K562 (cell line): ENCODE data around the gene PTPRG. TPM values are rescaled to one million over a fixed set of nuclear protein-coding genes. Genes with fewer than 3 reads are reported as not detected.

ENCODE experiments used
- ATAC-seq: fragments of 200-7000 bp; cut with Tn5 transposase; 3 replicates; pipeline ENCODE4 v1.9.1; 2020; ENCODE audit warnings: moderate library complexity
- BruUV-seq: library from RNA; stranded (reverse); fragments of 400-500 nt; replicated peaks from 2 replicates; lab custom pipeline; 2021; lab: Mats Ljungman, UMichigan
- CTCF ChIA-PET: fragments of 300-600 bp; formaldehyde crosslinking; extraction: SDS; loops from one replicate; lab custom pipeline; 2021; ENCODE audit warnings: low intra/inter-chr PET ratio; lab: Yijun Ruan, JAX
- POLR2A ChIA-PET: fragments of 300-600, 350-650 bp; sonication (Branson Sonifier 250); formaldehyde crosslinking; extraction: SDS; loops from one replicate; lab custom pipeline; 2021; ENCODE audit warnings: antibody characterized with exemption, inconsistent platforms; lab: Yijun Ruan, JAX
- DNase-seq, 4 experiments: peaks; one replicate each; pipeline versions ENCODE4 v3.0.0 to v3.0.0-alpha.2; 2011 to 2018; ENCODE audit warnings: low spot score in 3 of 4, mixed read lengths in 3 of 4; ENCODE audit errors: extremely low read depth in 1 of 4
- FAIRE-seq: peaks from 2 replicates; lab custom pipeline; 2011; peaks lifted over from hg19 to GRCh38; lab: Jason Lieb, UNC
- H2AFZ ChIP-seq: 2 replicates; pipeline ENCODE4 v1.6.0; 2011; ENCODE audit warnings: low read depth, low read length, control low read depth, inconsistent platforms
- H3K27ac ChIP-seq: fragments of 200-600 bp; 3 replicates; pipeline ENCODE4 v1.8.0; 2011; ENCODE audit warnings: low read depth, mild to moderate bottlenecking, control low read depth, inconsistent platforms, low read length, moderate library complexity, mixed read lengths; ENCODE audit errors: extremely low read depth
- H3K27me3 ChIP-seq, 2 experiments: fragments of 300-600 bp in 1 of 2; 2 replicates in 1 of 2; 3 replicates in 1 of 2; pipeline versions ENCODE4 v1.6.0 to v1.8.0; 2011; ENCODE audit warnings: inconsistent platforms in 2 of 2, low read length in 2 of 2, mild to moderate bottlenecking in 1 of 2, mixed read lengths in 1 of 2, moderate library complexity in 1 of 2; ENCODE audit not compliant: control insufficient read depth in 2 of 2, insufficient read depth in 2 of 2
- H3K36me3 ChIP-seq: fragments of 300-600 bp; 3 replicates; pipeline ENCODE4 v1.8.0; 2011; ENCODE audit warnings: mild to moderate bottlenecking, low read length, inconsistent platforms; ENCODE audit not compliant: control insufficient read depth, insufficient read depth
- H3K4me1 ChIP-seq, 2 experiments: fragments of 200-600 bp in 1 of 2; replicated peaks in 1 of 2; 2 replicates in 1 of 2; 3 replicates in 1 of 2; pipeline versions ENCODE4 v1.5.1 to v1.8.0; 2011; ENCODE audit warnings: inconsistent platforms in 2 of 2, low read length in 2 of 2, mild to moderate bottlenecking in 1 of 2, mixed read lengths in 1 of 2, moderate library complexity in 1 of 2; ENCODE audit not compliant: control insufficient read depth in 2 of 2, insufficient read depth in 2 of 2
- H3K4me2 ChIP-seq: 2 replicates; pipeline ENCODE4 v1.6.1; 2011; ENCODE audit warnings: low read length, control low read depth, inconsistent platforms, mixed read lengths; ENCODE audit not compliant: insufficient read depth
- H3K4me3 ChIP-seq: fragments of 200-600 bp; sonication (generic), shearing (Covaris generic); 2 replicates; pipeline ENCODE4 v1.5.1; 2016; ENCODE audit warnings: control low read depth, inconsistent platforms
- H3K79me2 ChIP-seq: fragments of 200-600 bp; 3 replicates; pipeline ENCODE4 v1.8.0; 2011; ENCODE audit warnings: low read length, inconsistent platforms; ENCODE audit not compliant: control insufficient read depth, insufficient read depth
- H3K9ac ChIP-seq, 2 experiments: 2 replicates each; pipeline versions ENCODE4 v1.6.0 to v1.6.1; 2011; ENCODE audit warnings: low read depth in 2 of 2, low read length in 2 of 2, control low read depth in 1 of 2, inconsistent platforms in 1 of 2, mild to moderate bottlenecking in 1 of 2, mixed read lengths in 1 of 2; ENCODE audit not compliant: insufficient read depth in 1 of 2
- H3K9me1 ChIP-seq: one replicate; pipeline ENCODE4 v1.6.0; 2011; ENCODE audit warnings: inconsistent platforms, mild to moderate bottlenecking, low read length, moderate library complexity; ENCODE audit not compliant: control insufficient read depth, insufficient read depth
- H3K9me3 ChIP-seq: replicated peaks from 2 replicates; pipeline ENCODE4 v1.5.1; 2011; ENCODE audit warnings: low read depth, low read length, inconsistent platforms; ENCODE audit not compliant: control insufficient read depth, insufficient read depth
- H4K20me1 ChIP-seq: replicated peaks from 2 replicates; pipeline ENCODE4 v1.6.1; 2011; ENCODE audit warnings: low read length, inconsistent platforms, mixed read lengths; ENCODE audit not compliant: control insufficient read depth, insufficient read depth
- CXXC5 ChIP-seq: fragments of 250-450 bp; sonication (Bioruptor Pico); IDR thresholded peaks from 2 replicates; pipeline ENCODE4 v1.8.0; 2022; ENCODE audit warnings: inconsistent platforms, mild to moderate bottlenecking, moderate library complexity
- ETS1 ChIP-seq: conservative IDR thresholded peaks from 2 replicates; pipeline ENCODE4 v1.6.1; 2011; ENCODE audit warnings: low read depth, mild to moderate bottlenecking, low read length; ENCODE audit not compliant: control insufficient read depth
- GTF2E2 ChIP-seq: fragments of 200-800 bp; sonication (Bioruptor generic); IDR thresholded peaks from 2 replicates; pipeline ENCODE4 v1.6.1; 2016; ENCODE audit warnings: missing genetic modification characterization, missing compliant biosample characterization
- PHF20 ChIP-seq: fragments of 450-650 bp; IDR thresholded peaks from 2 replicates; pipeline ENCODE4 v1.6.1; 2018; ENCODE audit not compliant: partially characterized antibody
- PYGO2 ChIP-seq: fragments of 450-650 bp; IDR thresholded peaks from 2 replicates; pipeline ENCODE4 v1.6.1; 2016; ENCODE audit warnings: mild to moderate bottlenecking, missing genetic modification characterization, moderate library complexity, missing compliant biosample characterization
- RBM14 ChIP-seq: fragments of 200-400 bp; formaldehyde crosslinking; IDR thresholded peaks from 2 replicates; pipeline ENCODE4 v1.6.1; 2018; ENCODE audit warnings: low read depth, mild to moderate bottlenecking, low read length, moderate library complexity, borderline replicate concordance; ENCODE audit not compliant: insufficient read depth
- RFX7 ChIP-seq: fragments of 250-450 bp; sonication (Bioruptor Pico); IDR thresholded peaks from 2 replicates; pipeline ENCODE4 v1.5.1; 2021; ENCODE audit warnings: mild to moderate bottlenecking
- RUNX1 ChIP-seq: sonication (generic); IDR thresholded peaks from 2 replicates; pipeline ENCODE4 v1.6.1; 2016; ENCODE audit warnings: antibody characterized with exemption, low read depth
- TBP ChIP-seq: optimal IDR thresholded peaks from 2 replicates; pipeline ENCODE3; 2011; ENCODE audit warnings: low read depth, low read length, improper control_type of control experiment
- TSC22D4 ChIP-seq: fragments of 450-650 bp; IDR thresholded peaks from 2 replicates; pipeline ENCODE4 v1.6.1; 2016; ENCODE audit warnings: missing genetic modification characterization, missing biosample characterization, control low read depth
- ZNF134 ChIP-seq: fragments of 250-450 bp; sonication (Bioruptor Pico); conservative IDR thresholded peaks from 2 replicates; pipeline ENCODE4 v1.4.0; 2020
- ZNF174 ChIP-seq: fragments of 250-450 bp; sonication (Bioruptor Pico); IDR thresholded peaks from 2 replicates; pipeline ENCODE4 v1.4.0; 2020; ENCODE audit warnings: mild to moderate bottlenecking
- ZNF263 ChIP-seq: sonication (generic); formaldehyde crosslinking; IDR thresholded peaks from 2 replicates; pipeline ENCODE4 v1.8.0; 2022; ENCODE audit warnings: mild to moderate bottlenecking, missing genetic modification reagents, borderline replicate concordance
- WGBS: fragments of 100-300 bp; shearing (Covaris generic); methylation state at CpG from one replicate; pipeline ENCODE4 v1.1.6; 2016; ENCODE audit warnings: low coverage, mixed read lengths; ENCODE audit not compliant: insufficient coverage; ENCODE audit errors: missing lambda C conversion rate; 5-methylcytosine and 5-hydroxymethylcytosine counted together
- in situ Hi-C: fragments of 300-500 bp; cut with MboI; formaldehyde crosslinking; loops from 4 replicates; pipeline ENCODE4 v1.15.0; 2018; ENCODE audit warnings: inconsistent platforms, mixed read lengths
- intact Hi-C: fragments of 100-400 bp; cut with micrococcal nuclease; formaldehyde crosslinking; loops from 2 replicates; pipeline ENCODE4 v1.14.2; 2022
- polyA plus RNA-seq, 8 experiments: library from polyadenylated mRNA; depleted of rRNA in 4 of 8; stranded (reverse) in 5 of 8; unstranded in 3 of 8; fragments of >200 nt; fragmentation: Nextera tagmentation in 2 of 8; fragmentation: Illumina TruSeq in 1 of 8; extraction: Ambion mirVana in 2 of 8; extraction: Trizol in 1 of 8; gene quantifications; 2 replicates each; pipeline versions ENCODE4 v1.2.1 to v1.2.3, GENCODE V29; 2011 to 2014; ENCODE audit warnings: inconsistent platforms in 1 of 8, missing spikeins in 1 of 8
- total RNA-seq, 7 experiments: library from RNA; depleted of rRNA in 6 of 7; stranded (reverse); fragments of >200 nt in 6 of 7; fragmentation: Illumina TruSeq in 2 of 7; extraction: Trizol in 2 of 7; gene quantifications; 2 replicates each; pipeline versions ENCODE4 v1.2.1 to v1.2.3, GENCODE V29; 2011 to 2021; ENCODE audit warnings: low replicate concordance in 1 of 7

The PTPRG gene
- total and polyA plus RNA-seq, 9 of the 15 experiments (the other 6 are each of a cell fraction or from before 2014, with no cell fraction given), result 0.16 TPM; not detected in 8

DNA sequence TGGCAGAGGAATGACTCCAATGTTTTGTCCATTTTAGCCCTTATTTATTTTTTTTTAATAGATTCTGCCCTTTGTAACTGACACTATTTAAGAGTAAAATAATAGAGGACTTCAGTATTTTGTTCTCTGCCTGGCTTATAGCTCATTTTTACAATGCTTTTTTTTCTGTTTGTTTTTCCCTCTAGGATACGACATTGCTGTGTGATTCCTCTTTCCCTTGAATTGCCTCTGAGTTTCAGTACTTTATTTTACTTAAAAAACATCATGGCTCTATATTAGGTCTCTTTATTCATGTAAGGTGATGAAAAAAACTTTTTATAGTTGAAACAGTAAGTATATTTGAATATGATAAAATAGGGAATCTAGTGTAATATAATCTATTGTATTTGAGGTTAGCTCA, 179.1 kb downstream of the PTPRG start:
- no peaks in the 10 kb centered on the region for H3K4me1 ChIP-seq
- H3K9me3 ChIP-seq, result no peaks in the 10 kb centered on the region
- in situ Hi-C loops, result no loop called here
- 0% methylated on average over 1 of the region's 1 CpG for WGBS
- intact Hi-C loops, result no loop called here
- ChIA-PET CTCF (no interaction called here), POLR2A (no interaction called here)
- H2AFZ ChIP-seq, result no peak overlapping the region
- no peak overlapping the region for H3K4me3 ChIP-seq
- H3K27ac ChIP-seq, result no peak overlapping the region
- H3K9ac ChIP-seq, result no peak overlapping the region
- no peaks in the 10 kb centered on the region for H3K27me3 ChIP-seq
- no peaks in the 10 kb centered on the region for H3K9me1 ChIP-seq
- ATAC-seq (no peak), DNase-seq (no peak), FAIRE-seq (no peak)
- H3K4me2 ChIP-seq, result no peak overlapping the region
- H3K36me3 ChIP-seq, result no peaks in the 10 kb centered on the region
- no peaks in the 10 kb centered on the region for H3K79me2 ChIP-seq
- H4K20me1 ChIP-seq, result no peaks in the 10 kb centered on the region
- BruUV-seq, result no TSS peak
- TF ChIP-seq CXXC5 (CRISPR knock-in tag) (no peak), TSC22D4 (tag) (no peak), ZNF263 (CRISPR knock-in tag) (no peak), GTF2E2 (no peak), ETS1 (no peak), RUNX1 (no peak), ZNF174 (no peak), ZNF134 (CRISPR knock-in tag) (no peak), PYGO2 (tag) (no peak), RBM14 (no peak), TBP (no peak), RFX7 (CRISPR knock-in tag) (no peak), PHF20 (no peak)
